Hepatocyte (in vitro differentiated cells): ENCODE data around the gene ACTR3.

Source experiments
- EZH2phosphoT487 ChIP-seq: fragments of 200-600 bp; sonication (generic); IDR thresholded peaks from one replicate; pipeline ENCODE4 v1.6.1; 2018; ENCODE audit warnings: antibody characterized with exemption, mild to moderate bottlenecking, low read depth, moderate library complexity; ENCODE audit not compliant: unreplicated experiment, severe bottlenecking
- TF ChIP-seq, protein P1 (sequence below): fragments of 200-600 bp; sonication (generic); IDR thresholded peaks from 2 replicates; pipeline ENCODE4 v1.5.1; 2016; ENCODE audit warnings: antibody characterized with exemption, mild to moderate bottlenecking; ENCODE audit not compliant: poor library complexity

DNA sequence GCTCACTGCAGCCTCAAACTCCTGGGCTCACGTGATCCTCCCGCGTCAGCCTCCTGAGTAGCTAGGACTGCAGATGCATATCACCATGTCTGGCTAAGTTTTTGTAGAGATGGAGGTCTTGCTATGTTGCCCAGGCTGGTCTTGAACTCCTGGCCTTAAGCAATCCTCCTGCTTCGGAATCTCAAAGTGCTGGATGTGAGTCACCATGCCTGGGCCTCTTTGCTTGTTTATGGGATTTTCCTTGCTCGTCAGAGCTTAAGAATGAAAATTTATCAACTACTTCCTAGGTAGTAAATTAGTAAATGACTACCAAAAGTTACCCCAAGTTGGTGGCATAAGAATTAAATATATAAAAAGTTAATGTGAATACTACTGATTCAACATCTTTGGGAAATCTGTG lies 51.0 kb downstream of the ACTR3 start:
- TF ChIP-seq, protein P1, sequence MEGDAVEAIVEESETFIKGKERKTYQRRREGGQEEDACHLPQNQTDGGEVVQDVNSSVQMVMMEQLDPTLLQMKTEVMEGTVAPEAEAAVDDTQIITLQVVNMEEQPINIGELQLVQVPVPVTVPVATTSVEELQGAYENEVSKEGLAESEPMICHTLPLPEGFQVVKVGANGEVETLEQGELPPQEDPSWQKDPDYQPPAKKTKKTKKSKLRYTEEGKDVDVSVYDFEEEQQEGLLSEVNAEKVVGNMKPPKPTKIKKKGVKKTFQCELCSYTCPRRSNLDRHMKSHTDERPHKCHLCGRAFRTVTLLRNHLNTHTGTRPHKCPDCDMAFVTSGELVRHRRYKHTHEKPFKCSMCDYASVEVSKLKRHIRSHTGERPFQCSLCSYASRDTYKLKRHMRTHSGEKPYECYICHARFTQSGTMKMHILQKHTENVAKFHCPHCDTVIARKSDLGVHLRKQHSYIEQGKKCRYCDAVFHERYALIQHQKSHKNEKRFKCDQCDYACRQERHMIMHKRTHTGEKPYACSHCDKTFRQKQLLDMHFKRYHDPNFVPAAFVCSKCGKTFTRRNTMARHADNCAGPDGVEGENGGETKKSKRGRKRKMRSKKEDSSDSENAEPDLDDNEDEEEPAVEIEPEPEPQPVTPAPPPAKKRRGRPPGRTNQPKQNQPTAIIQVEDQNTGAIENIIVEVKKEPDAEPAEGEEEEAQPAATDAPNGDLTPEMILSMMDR: no peak
- no peak for TF ChIP-seq EZH2phosphoT487
